D721Med (cell line): ENCODE measurements around the gene CCR6.

Experiments
- DNase-seq: peaks from one replicate; pipeline ENCODE4 v3.0.0; 2011; ENCODE audit warnings: low spot score; ENCODE audit not compliant: insufficient read length
- FAIRE-seq: peaks from 2 replicates; lab custom pipeline; 2011; peaks lifted over from hg19 to GRCh38; lab: Jason Lieb, UNC
- TF ChIP-seq, protein P1 (sequence below): IDR thresholded peaks from 2 replicates; pipeline ENCODE4 v1.5.1; 2012; ENCODE audit warnings: mild to moderate bottlenecking, control low read depth; ENCODE audit not compliant: insufficient read depth; ENCODE audit errors: missing control alignments

Gene CCR6

GRCh38 chr6:167107787-167108186, 15.1 kb upstream of the CCR6 start:
- DNase-seq (no peak), FAIRE-seq (no peak)
- TF ChIP-seq, protein P1, sequence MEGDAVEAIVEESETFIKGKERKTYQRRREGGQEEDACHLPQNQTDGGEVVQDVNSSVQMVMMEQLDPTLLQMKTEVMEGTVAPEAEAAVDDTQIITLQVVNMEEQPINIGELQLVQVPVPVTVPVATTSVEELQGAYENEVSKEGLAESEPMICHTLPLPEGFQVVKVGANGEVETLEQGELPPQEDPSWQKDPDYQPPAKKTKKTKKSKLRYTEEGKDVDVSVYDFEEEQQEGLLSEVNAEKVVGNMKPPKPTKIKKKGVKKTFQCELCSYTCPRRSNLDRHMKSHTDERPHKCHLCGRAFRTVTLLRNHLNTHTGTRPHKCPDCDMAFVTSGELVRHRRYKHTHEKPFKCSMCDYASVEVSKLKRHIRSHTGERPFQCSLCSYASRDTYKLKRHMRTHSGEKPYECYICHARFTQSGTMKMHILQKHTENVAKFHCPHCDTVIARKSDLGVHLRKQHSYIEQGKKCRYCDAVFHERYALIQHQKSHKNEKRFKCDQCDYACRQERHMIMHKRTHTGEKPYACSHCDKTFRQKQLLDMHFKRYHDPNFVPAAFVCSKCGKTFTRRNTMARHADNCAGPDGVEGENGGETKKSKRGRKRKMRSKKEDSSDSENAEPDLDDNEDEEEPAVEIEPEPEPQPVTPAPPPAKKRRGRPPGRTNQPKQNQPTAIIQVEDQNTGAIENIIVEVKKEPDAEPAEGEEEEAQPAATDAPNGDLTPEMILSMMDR: no peak

DNA sequence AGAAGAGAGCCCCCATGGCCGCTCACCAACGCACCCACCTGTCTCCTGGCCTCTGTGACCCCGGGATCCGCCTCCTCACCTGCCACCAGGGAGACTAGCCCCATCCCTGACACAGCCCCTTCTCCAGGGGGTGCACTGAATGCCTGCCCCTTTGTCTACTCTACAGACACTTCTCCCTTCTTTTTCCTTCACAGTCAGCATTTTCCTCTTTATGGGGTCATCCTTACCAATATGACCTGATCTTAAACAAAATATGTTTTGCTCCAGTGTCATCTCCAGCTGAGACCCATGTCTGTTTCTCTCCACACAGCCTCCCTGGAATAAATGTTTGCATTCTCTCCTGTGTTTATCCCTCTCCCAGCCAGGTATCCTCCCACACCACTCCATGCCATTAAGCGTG, 14.6 kb upstream of the CCR6 start:
- TF ChIP-seq, protein P1: no peak
- FAIRE-seq (no peak), DNase-seq (no peak)

GRCh38 chr6:167109651-167110050, 13.2 kb upstream of the CCR6 start:
- FAIRE-seq (no peak), DNase-seq (no peak)
- TF ChIP-seq, protein P1: no peak

DNA sequence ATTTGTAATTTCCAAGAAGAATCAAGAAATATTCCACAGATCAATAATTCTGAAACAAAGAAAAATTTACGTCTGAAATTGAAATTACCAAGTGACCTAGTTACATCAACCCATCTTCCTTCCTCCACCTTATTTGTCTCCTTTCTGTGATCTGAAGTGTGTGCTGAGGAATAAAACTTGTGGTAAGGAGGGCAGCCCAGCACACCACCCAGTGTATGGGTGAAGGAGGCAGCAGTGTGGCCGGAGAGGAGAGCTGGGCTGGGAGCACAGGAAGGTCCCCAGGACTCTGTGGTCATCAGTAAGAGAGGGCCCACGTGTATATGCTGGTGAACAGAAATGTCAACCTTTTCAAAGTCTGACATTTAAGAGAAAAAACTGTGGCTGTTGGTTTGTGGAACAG, 11.3 kb upstream of the CCR6 start:
- TF ChIP-seq, protein P1: no peak
- no peak for FAIRE-seq

GRCh38 chr6:167112421-167112820, 10.5 kb upstream of the CCR6 start:
- DNase-seq (no peak), FAIRE-seq (no peak)
- TF ChIP-seq, protein P1: no peak

More for the DNA sequence above, 11.3 kb upstream of the CCR6 start:
- DNase-seq: no peak

DNA sequence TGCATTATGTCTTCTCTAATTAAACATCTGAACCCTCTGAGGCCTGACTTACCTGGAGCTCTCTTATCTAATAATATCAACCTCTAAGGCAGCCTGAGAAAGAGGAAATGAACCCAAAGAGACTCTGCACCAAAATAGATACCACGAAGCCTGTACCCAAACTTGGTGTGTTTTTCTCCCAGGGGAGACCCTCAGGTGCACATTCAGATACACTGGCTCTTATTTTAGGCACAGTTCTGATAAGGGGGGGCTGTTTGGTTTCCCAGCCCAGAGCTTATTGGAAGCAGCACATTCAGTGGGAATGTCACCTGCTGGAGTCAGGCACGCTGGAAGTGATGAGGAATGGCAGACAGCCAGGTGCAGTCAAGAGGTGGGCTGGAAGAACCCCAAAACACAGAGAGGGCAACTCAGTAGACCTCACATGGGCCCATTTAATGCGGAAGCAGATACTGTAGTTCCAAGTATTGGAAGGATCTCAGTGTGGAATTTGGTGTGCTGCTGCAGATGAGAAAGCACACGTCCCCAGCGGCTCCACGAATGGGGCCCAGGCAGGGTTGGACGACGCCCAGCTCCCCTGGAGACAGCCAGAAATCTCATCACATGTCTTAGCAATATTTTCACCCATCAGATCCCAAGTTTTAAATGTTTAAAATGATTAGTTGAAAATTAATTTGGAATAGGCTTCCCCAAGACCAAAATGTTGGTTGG, 9.7 kb upstream of the CCR6 start:
- no peak for FAIRE-seq
- DNase-seq: no peak
- TF ChIP-seq, protein P1: no peak
